Astrocyte of the spinal cord (primary cell): ENCODE results near the gene SEMA3G.

ENCODE experiments used
- DNase-seq: peaks from one replicate; pipeline ENCODE4 v3.0.0; 2011; ENCODE audit warnings: low read depth, low spot score
- H3K4me3 ChIP-seq: 2 replicates; pipeline ENCODE4 v1.5.1; 2011; ENCODE audit warnings: low read depth, mild to moderate bottlenecking, low read length, moderate library complexity
- in situ Hi-C: cut with HindIII; loops from 2 replicates; pipeline ENCODE4 v1.10.0; 2017; ENCODE audit warnings: low sequenced_read_pairs
- TF ChIP-seq, protein P1 (sequence below): IDR thresholded peaks from 2 replicates; pipeline ENCODE4 v1.5.1; 2012; ENCODE audit warnings: low read depth, mild to moderate bottlenecking, low read length, inconsistent platforms

Gene SEMA3G

DNA sequence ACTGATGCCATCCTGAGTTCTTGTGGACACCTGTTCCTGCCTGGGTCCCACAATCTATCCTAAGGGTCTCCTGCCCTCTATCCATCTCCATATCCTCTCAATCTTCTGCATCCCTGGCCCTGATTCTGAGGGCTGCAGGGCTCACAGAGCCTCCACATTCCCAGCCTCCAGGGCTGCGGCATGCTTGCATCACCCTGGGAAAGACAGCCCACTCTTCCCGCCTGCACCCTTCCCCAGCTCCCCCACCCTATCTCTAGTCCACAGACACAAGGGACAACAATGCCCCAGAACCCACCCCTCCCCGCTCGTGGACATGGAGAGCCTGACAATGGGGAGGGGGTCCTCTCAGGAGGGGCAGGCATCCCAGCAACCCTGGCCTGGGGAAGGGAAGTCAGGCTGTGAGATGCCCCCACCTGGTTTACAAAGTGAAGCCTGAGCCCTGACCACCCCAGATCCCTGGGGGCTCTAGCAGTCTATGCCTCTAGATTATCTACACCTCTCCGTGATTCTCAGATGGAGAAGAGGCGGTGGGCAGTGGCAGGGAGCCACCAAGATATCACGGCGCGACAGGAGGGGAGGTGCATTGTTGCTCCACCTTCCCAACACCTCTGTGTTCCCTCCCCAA lies 10.3 kb downstream of the SEMA3G start:
- no peak overlapping the region for H3K4me3 ChIP-seq
- TF ChIP-seq, protein P1, sequence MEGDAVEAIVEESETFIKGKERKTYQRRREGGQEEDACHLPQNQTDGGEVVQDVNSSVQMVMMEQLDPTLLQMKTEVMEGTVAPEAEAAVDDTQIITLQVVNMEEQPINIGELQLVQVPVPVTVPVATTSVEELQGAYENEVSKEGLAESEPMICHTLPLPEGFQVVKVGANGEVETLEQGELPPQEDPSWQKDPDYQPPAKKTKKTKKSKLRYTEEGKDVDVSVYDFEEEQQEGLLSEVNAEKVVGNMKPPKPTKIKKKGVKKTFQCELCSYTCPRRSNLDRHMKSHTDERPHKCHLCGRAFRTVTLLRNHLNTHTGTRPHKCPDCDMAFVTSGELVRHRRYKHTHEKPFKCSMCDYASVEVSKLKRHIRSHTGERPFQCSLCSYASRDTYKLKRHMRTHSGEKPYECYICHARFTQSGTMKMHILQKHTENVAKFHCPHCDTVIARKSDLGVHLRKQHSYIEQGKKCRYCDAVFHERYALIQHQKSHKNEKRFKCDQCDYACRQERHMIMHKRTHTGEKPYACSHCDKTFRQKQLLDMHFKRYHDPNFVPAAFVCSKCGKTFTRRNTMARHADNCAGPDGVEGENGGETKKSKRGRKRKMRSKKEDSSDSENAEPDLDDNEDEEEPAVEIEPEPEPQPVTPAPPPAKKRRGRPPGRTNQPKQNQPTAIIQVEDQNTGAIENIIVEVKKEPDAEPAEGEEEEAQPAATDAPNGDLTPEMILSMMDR: no peak
- in situ Hi-C loops: no loop called here
- no peak for DNase-seq

DNA sequence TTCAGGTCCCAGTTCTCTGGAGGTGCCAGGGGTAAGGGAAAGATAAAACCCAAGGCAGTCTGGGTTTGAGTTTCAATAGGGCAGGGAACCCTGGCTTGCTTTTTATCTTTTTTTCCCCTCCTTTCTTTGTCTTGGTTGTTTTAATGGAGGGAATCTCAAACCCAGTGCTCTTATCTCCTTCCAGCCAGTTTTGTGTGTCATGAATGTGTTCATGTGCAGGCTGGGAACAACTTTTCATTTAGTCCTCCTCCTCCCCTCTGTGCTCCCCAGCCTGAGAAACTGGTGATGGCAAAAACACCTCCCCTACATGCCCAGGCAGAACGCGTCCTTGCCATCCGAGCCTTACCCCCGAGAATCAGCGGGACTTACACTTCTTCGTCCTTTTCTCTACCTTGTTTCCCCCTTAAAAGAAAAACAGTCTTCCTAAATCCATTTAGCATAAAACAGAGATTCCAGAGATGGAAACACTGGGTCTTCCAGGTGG lies 10.9 kb downstream of the SEMA3G start:
- H3K4me3 ChIP-seq: no peak overlapping the region
- TF ChIP-seq, protein P1: no peak
- in situ Hi-C loops: no loop called here
- DNase-seq: no peak

DNA sequence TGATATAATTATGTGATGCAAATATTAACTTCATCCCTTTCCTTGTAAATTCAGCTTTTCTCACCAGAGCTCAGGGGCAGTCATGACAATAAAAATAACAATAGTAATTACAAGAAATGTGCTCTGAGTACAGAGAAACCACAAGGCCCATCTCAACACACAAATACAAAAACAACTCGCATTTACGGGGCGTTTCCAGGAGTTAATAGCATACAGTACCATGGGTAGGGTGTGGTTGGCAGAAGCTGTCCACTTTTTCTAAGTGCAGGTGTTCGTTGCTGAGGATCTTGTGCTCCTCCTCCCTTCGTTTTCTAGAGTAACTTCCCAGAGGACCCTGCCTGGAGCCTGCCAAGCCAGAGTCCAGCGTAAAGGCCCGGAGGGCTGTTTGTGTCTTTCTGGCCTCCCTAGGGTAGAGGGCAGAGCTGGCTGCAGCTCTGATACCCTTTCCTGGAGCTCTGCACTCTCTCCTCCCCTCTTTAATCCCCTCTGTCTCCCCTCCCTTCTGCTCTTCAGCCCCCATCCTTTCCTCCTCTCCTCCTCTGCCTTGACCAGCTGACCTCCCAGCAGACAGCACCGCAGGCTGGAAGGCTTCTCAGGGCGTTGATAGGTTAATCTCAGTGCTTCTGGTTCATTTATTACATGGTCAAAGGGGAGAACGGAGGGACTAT lies 11.4 kb downstream of the SEMA3G start:
- in situ Hi-C loops: no loop called here
- no peak overlapping the region for H3K4me3 ChIP-seq
- TF ChIP-seq, protein P1: no peak
- DNase-seq: no peak

DNA sequence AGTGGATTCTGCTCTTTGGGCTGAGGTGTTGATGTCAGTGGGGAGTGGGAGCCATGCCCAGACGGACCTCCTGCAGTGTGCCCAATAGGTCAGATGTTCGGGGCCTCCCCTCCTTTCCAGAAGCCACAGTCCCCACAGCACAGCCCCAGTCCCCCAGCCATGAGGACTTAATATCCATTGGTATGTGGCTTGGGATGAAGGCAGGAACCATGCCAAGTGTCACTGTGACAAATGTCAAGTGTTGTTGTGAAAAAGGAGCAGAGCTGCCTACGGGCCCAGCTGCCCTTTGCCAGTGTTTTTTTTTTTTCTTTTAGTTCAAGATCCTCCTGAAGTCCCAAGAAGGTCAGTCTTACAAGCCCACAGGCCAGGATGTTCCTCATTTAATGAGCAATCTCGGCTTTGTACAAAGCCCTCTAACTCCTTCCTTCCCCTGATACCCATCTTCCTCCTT lies 12.2 kb downstream of the SEMA3G start:
- TF ChIP-seq, protein P1: no peak
- in situ Hi-C loops: no loop called here
- no peak for DNase-seq
- no peak overlapping the region for H3K4me3 ChIP-seq

DNA sequence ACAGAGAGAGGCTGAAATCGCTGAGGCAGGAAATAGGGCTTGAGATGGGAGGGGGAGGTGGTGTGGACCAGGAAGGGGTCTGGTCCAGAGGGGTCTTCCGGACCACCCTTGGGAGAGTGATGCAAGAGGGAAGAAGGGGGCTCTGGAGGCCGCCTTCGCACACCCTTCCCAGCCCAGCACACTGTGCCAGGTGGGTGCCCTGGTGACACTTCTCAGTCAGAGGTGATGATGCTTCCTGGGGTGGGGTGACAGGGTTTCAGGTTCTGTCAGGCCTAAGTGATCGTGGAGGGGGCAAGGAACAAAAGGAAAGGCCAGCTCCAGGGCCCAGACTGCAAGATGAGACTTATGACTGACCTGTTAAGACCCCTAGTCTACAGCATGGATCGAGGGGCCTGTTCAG lies 12.7 kb downstream of the SEMA3G start:
- no peak overlapping the region for H3K4me3 ChIP-seq
- TF ChIP-seq, protein P1: no peak
- in situ Hi-C loops: no loop called here
- no peak for DNase-seq

DNA sequence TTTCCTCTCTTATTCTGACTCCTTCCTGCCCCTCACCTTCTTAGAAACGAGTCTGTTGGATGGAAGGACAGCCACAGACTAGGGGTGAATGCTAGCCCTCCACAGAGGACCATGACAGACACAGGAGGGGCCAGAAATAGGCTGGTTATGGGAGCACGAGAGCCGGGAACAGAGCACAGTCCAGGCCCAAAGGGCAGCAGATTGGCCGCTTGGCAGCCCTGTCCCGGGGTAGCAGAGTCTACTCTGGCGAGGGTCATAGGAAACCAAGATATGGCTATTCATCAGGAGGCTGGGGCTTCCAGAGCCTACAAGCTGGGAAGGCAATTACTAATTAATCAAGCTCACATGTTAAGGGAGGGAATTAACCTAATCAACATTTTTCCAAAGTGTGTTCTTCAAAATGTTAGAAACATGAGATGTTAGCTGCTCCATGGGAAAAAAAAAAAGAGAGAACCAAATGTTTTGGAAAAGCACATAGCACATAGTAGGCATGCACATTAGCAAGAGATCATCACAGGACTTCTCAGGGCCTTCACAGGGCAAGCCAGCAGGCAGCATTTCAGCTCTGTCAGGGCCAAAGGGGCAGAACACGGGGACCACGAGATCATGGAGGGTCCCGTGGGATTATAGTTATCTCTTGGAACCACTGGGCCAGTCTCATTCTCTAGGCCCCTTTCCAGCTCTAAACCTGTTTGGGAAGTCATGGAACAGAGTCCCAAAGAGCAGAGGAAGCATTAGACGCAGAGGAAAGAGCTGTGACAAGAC lies 13.3 kb downstream of the SEMA3G start:
- in situ Hi-C loops: no loop called here
- TF ChIP-seq, protein P1: no peak
- H3K4me3 ChIP-seq: no peak overlapping the region
- DNase-seq: no peak
